ENCODE data around the gene NAGPA. TPM values are rescaled to one million over a fixed set of nuclear protein-coding genes. Genes with fewer than 3 reads are reported as not detected.

The NAGPA gene
- total and polyA plus RNA-seq, 10 of the 15 experiments (the other 5 are each of a cell fraction or from before 2014, with no cell fraction given): 0.03 to 11.6 (median 6.6) TPM

- ATAC-seq (no peak), FAIRE-seq (no peak), DNase-seq (ENCODE audit: low read depth, low spot score) (no peak)
- Histone ChIP-seq H3K4me3 (no peak overlapping the region), H3K9me3 (replicated peaks; ENCODE audit: control insufficient read depth, insufficient read depth, low read length) (no peaks in the 10 kb centered on the region), H3K9ac (ENCODE audit: control insufficient read depth, insufficient read depth, low read length) (no peak overlapping the region), H3K4me2 (ENCODE audit: control insufficient read depth, insufficient read depth) (no peak overlapping the region), H3K27ac (ENCODE audit: control insufficient read depth, insufficient read depth) (no peak overlapping the region), H3K4me1 (ENCODE audit: control insufficient read depth, insufficient read depth, low read length) (no peaks in the 10 kb centered on the region), H3K79me2 (ENCODE audit: control insufficient read depth, insufficient read depth, low read length) (no peaks in the 10 kb centered on the region), H2AFZ (ENCODE audit: control insufficient read depth, low read depth, low read length) (no peak overlapping the region), H3K27me3 (replicated peaks in 1 of 2; ENCODE audit: control insufficient read depth in 2 of 2, insufficient read depth in 2 of 2, low read length in 1 of 2) (no peaks in the 10 kb centered on the region), H4K20me1 (ENCODE audit: control insufficient read depth, insufficient read depth) (no peaks in the 10 kb centered on the region), H3K36me3 (ENCODE audit: control insufficient read depth in 2 of 2, insufficient read depth in 2 of 2, low read length in 1 of 2) (no peaks in the 10 kb centered on the region)
- ChIA-PET RAD21 (ENCODE audit: unreplicated experiment) (no interaction called here), CTCF (interaction anchor here (0.6 to 0.7 kb wide), 3 partner anchors 63 to 571 kb away, joined by 3 read pairs; no protein-coding TSS in a partner anchor), POLR2A (interaction anchor here (0.6 kb wide), 2 partner anchors 487 to 1972 kb away, joined by 3 read pairs; no protein-coding TSS in a partner anchor), SMC1A (ENCODE audit: uncharacterized antibody, unreplicated experiment) (no interaction called here)
- 27% methylated on average over 7 of the region's 7 CpGs for WGBS (ENCODE audit: insufficient coverage, insufficient replicate concordance, low lambda C conversion rate, missing lambda C conversion rate)
- intact Hi-C loops (cut with micrococcal nuclease; ENCODE audit: unreplicated experiment) (no loop called here), in situ Hi-C loops (cut with MboI) (no loop called here)
- no TSS peak for BruUV-seq (replicated peaks)
- TF ChIP-seq PBX3 (IDR thresholded peaks at IDR 0.05; ENCODE audit: insufficient replicate concordance, low read depth, low read length) (no peak), POLR2A (IDR thresholded peaks at IDR 0.05; ENCODE audit: low read depth, low read length) (no peak), NRF1 (conservative IDR thresholded peaks at IDR 0.05; ENCODE audit: low read depth, low read length) (no peak), SP1 (IDR thresholded peaks at IDR 0.05; ENCODE audit: low read depth, low read length) (no peak), MEF2A (IDR thresholded peaks at IDR 0.05; ENCODE audit: insufficient read depth, low read depth, low read length) (no peak), DPF2 (IDR thresholded peaks at IDR 0.05) (no peak), SMC3 (IDR thresholded peaks at IDR 0.05; ENCODE audit: borderline replicate concordance, low read length) (no peak), RAD51 (IDR thresholded peaks at IDR 0.05) (no peak), KDM1A (IDR thresholded peaks at IDR 0.05; ENCODE audit: borderline replicate concordance) (no peak), E2F8 (IDR thresholded peaks at IDR 0.05; ENCODE audit: low read depth, partially characterized antibody) (no peak), HDGF (IDR thresholded peaks at IDR 0.05) (no peak), SMAD5 (IDR thresholded peaks at IDR 0.05; ENCODE audit: low read depth) (no peak), CBX3 (IDR thresholded peaks at IDR 0.05; ENCODE audit: borderline replicate concordance, low read depth) (no peak), ZNF274 (IDR thresholded peaks at IDR 0.05; ENCODE audit: insufficient read depth, insufficient read length) (no peak), BCLAF1 (IDR thresholded peaks at IDR 0.05) (no peak), YY1 (IDR thresholded peaks at IDR 0.05; ENCODE audit: low read depth, low read length) (no peak), BMI1 (IDR thresholded peaks at IDR 0.05; ENCODE audit: borderline replicate concordance) (no peak), RCOR1 (conservative IDR thresholded peaks at IDR 0.05; ENCODE audit: low read depth, low read length) (no peak)
Observed at GRCh38 chr16:5001571-5001970, 32.2 kb downstream of the NAGPA start.

Data from GM12878 (cell line).